Measurements from ENCODE around the gene COLEC11. TPM values are rescaled to one million over a fixed set of nuclear protein-coding genes. Genes with fewer than 3 reads are reported as not detected.

The COLEC11 gene
- total and polyA plus RNA-seq, 2 donors from 2014 or later, result 7.6 to 34.6 TPM

- H3K27ac ChIP-seq (ENCODE audit: low read depth in 2 of 2, low read length in 2 of 2), result no peak overlapping the region
- peak in 2 of 5 donors; percentile 18 to 39 for DNase-seq
- no peak for FAIRE-seq
- no peak for TF ChIP-seq CTCF (IDR thresholded peaks at IDR 0.05; ENCODE audit: borderline replicate concordance, extremely low read depth, insufficient read depth)
- H3K9ac ChIP-seq (ENCODE audit: low read length in 3 of 3), result no peak overlapping the region
- H3K36me3 ChIP-seq (ENCODE audit: control insufficient read depth in 2 of 3, insufficient read depth in 3 of 3, low read length in 3 of 3), result peaks cover 0 to 5% (median 0%) of the 10 kb centered on the region in 3 donors
- H3K4me3 ChIP-seq (ENCODE audit: low read length in 3 of 3), result no peak overlapping the region
- H3K4me1 ChIP-seq (ENCODE audit: control insufficient read depth in 2 of 3, insufficient read depth in 2 of 3, low read depth in 1 of 3, low read length in 3 of 3), result peaks cover 0 to 13% (median 0%) of the 10 kb centered on the region in 3 donors
- no peaks in the 10 kb centered on the region for H3K27me3 ChIP-seq (ENCODE audit: control insufficient read depth, insufficient read depth, low read length)
- intact Hi-C loops (cut with DNase I), result no loop called here
- H3K9me3 ChIP-seq (ENCODE audit: control insufficient read depth in 2 of 3, insufficient read depth in 1 of 3, low read length in 3 of 3), result no peaks in the 10 kb centered on the region
These were observed 30.3 kb downstream of the COLEC11 start for GRCh38 chr2:3625186-3625585.

GRCh38 chr2:3626118-3626811 lies 31.4 kb downstream of the COLEC11 start:
- no peaks in the 10 kb centered on the region for H3K9me3 ChIP-seq (ENCODE audit: control insufficient read depth in 2 of 3, insufficient read depth in 1 of 3, low read length in 3 of 3)
- no peaks in the 10 kb centered on the region for H3K27me3 ChIP-seq (ENCODE audit: control insufficient read depth, insufficient read depth, low read length)
- H3K27ac ChIP-seq (ENCODE audit: low read depth in 2 of 2, low read length in 2 of 2), result peak overlapping the region; percentile 63 to 86
- H3K4me1 ChIP-seq (ENCODE audit: control insufficient read depth in 2 of 3, insufficient read depth in 2 of 3, low read depth in 1 of 3, low read length in 3 of 3), result peaks cover 0 to 13% (median 0%) of the 10 kb centered on the region in 3 donors
- no peak for TF ChIP-seq CTCF (IDR thresholded peaks at IDR 0.05; ENCODE audit: borderline replicate concordance, extremely low read depth, insufficient read depth)
- intact Hi-C loops (cut with DNase I), result no loop called here
- H3K36me3 ChIP-seq (ENCODE audit: control insufficient read depth in 2 of 3, insufficient read depth in 3 of 3, low read length in 3 of 3), result peaks cover 0 to 5% (median 0%) of the 10 kb centered on the region in 3 donors
- no peak overlapping the region for H3K9ac ChIP-seq (ENCODE audit: low read length in 3 of 3)
- no peak overlapping the region for H3K4me3 ChIP-seq (ENCODE audit: low read length in 3 of 3)
- FAIRE-seq, result no peak
- DNase-seq, result peak in 4 of 5 donors; percentile 30 to 84 (median 50)

- H3K9me3 ChIP-seq (ENCODE audit: control insufficient read depth in 2 of 3, insufficient read depth in 1 of 3, low read length in 3 of 3), result no peaks in the 10 kb centered on the region
- DNase-seq (peak in 2 of 5 donors; percentile 27 to 62), FAIRE-seq (no peak)
- H3K4me1 ChIP-seq (ENCODE audit: control insufficient read depth in 2 of 3, insufficient read depth in 2 of 3, low read depth in 1 of 3, low read length in 3 of 3), result peaks cover 0 to 17% (median 0%) of the 10 kb centered on the region in 3 donors
- H3K27me3 ChIP-seq (ENCODE audit: control insufficient read depth, insufficient read depth, low read length), result no peaks in the 10 kb centered on the region
- H3K4me3 ChIP-seq (ENCODE audit: low read length in 3 of 3), result no peak overlapping the region
- no peak overlapping the region for H3K9ac ChIP-seq (ENCODE audit: low read length in 3 of 3)
- H3K36me3 ChIP-seq (ENCODE audit: control insufficient read depth in 2 of 3, insufficient read depth in 3 of 3, low read length in 3 of 3), result peaks cover 0 to 5% (median 0%) of the 10 kb centered on the region in 3 donors
- TF ChIP-seq CTCF (IDR thresholded peaks at IDR 0.05; ENCODE audit: borderline replicate concordance, extremely low read depth, insufficient read depth), result no peak
- intact Hi-C loops (cut with DNase I), result no loop called here
- H3K27ac ChIP-seq (ENCODE audit: low read depth in 2 of 2, low read length in 2 of 2), result peak overlapping the region; percentile 53 to 63
These were observed 32.0 kb downstream of the COLEC11 start for GRCh38 chr2:3626812-3627499.

Data from kidney (tissue), 14 donors.